HG02981 (cell line): Measurements from ENCODE around the gene OTUB2.

ENCODE experiments used
- ATAC-seq: cut with Tn5 transposase; IDR thresholded peaks from one replicate; pipeline ENCODE4 v1.9.1; 2021; ENCODE audit warnings: mild to moderate bottlenecking, moderate library complexity; ENCODE audit not compliant: unreplicated experiment

OTUB2 gene

GRCh38 chr14:94040247-94040646 is 14.1 kb downstream of the OTUB2 start:
- no peak for ATAC-seq

- ATAC-seq, result no peak
Observed at GRCh38 chr14:94040796-94041195, 14.7 kb downstream of the OTUB2 start.

GRCh38 chr14:94041551-94042346 is 15.6 kb downstream of the OTUB2 start:
- ATAC-seq, result no peak

- no peak for ATAC-seq
Observed at GRCh38 chr14:94042433-94043091, 16.4 kb downstream of the OTUB2 start.

GRCh38 chr14:94043111-94043755 is 17.1 kb downstream of the OTUB2 start:
- no peak for ATAC-seq

GRCh38 chr14:94043756-94044475 is 17.8 kb downstream of the OTUB2 start:
- no peak for ATAC-seq

- no peak for ATAC-seq
Observed at GRCh38 chr14:94044476-94045091, 18.4 kb downstream of the OTUB2 start.

GRCh38 chr14:94045101-94045500 is 19.0 kb downstream of the OTUB2 start:
- no peak for ATAC-seq

- no peak for ATAC-seq
Observed at GRCh38 chr14:94045563-94046345, 19.6 kb downstream of the OTUB2 start.

GRCh38 chr14:94046696-94047250 is 20.6 kb downstream of the OTUB2 start:
- no peak for ATAC-seq

- no peak for ATAC-seq
Observed at GRCh38 chr14:94047581-94047980, 21.4 kb downstream of the OTUB2 start.

- ATAC-seq, result no peak
Observed at GRCh38 chr14:94048691-94049624, 22.8 kb downstream of the OTUB2 start.

- no peak for ATAC-seq
Observed at GRCh38 chr14:94049625-94050023, 23.5 kb downstream of the OTUB2 start.

- no peak for ATAC-seq
Observed at GRCh38 chr14:94050231-94050880, 24.2 kb downstream of the OTUB2 start.

- ATAC-seq, result no peak
Observed at GRCh38 chr14:94051115-94051514, 25.0 kb downstream of the OTUB2 start.

- no peak for ATAC-seq
Observed at GRCh38 chr14:94051779-94052178, 25.6 kb downstream of the OTUB2 start.

GRCh38 chr14:94052199-94052598 is 26.1 kb downstream of the OTUB2 start:
- no peak for ATAC-seq

GRCh38 chr14:94052662-94053061 is 26.5 kb downstream of the OTUB2 start:
- ATAC-seq, result no peak
